NCI-H146 (cell line): ENCODE data around the gene KRT80.

ENCODE experiments used
- DNase-seq: peaks from one replicate; lab custom pipeline; 2025; lab: John Stamatoyannopoulos, UW

KRT80 gene

DNA sequence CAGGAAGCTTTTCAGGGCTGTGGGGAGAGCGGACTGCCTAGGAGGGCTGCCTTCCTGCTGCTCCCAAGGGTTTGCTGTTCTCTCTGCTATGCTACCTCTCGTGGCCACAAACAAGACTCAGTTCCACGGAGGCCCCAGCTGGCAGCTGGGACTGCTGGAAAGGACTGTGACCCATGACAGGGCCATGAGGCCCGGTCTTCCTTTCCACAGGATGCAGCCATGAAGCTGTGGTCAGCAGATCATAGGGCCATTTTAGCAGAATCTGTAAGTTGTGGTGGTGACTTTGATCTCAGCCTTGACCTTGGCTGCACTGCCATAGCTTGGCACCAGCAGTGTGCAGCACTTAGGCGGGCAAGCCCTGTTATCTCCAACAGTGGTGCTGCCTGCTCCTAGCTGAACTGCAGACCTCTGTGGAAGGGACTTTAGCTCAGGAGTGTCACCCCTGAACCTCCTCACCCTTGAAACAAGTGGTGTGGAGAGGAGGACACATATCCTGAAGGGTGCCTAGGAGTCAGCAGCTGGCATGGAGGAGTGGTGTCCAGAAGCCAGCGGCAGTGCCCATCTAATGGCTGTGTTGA, 12.3 kb downstream of the KRT80 start:
- DNase-seq = no peak

DNA sequence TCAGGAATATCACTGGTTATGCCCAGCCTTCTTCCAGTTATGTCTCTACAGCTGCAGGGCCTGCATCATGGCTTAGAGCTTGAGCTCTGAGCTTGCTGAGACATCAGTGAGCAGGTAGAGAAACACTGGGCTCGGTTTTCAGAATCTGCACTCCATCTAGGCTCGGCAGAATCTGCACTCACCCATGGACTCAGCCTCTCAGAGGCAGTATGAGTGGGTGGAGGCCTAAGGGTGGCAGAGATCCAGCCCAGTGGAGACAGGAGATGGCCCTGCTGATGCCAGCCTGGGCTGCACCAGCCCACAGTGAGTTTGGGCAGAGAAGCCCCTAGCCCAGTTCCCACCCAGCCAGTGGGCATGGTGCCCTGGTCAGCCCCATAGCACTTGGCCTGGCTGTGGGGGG, 12.8 kb downstream of the KRT80 start:
- DNase-seq = no peak

DNA sequence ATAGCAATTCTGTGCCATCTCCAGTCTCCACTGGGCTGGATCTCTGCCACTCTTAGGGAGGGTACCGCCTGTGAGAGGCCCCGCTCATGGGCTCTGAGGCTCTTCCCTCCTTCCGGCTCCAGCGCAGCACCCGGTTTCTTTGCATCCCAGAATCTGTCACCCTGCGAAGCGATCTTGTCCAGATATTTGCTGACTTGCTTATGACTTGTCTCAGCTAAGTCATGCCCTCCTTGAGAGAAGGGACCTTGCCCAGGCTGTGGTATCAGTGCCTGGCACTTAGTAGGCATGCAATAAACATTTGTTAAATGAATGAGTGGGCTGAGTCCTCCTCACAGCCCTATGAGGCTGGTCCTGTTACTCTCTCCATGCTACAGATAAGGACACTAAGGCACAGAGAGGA, 13.4 kb downstream of the KRT80 start:
- no peak for DNase-seq

DNA sequence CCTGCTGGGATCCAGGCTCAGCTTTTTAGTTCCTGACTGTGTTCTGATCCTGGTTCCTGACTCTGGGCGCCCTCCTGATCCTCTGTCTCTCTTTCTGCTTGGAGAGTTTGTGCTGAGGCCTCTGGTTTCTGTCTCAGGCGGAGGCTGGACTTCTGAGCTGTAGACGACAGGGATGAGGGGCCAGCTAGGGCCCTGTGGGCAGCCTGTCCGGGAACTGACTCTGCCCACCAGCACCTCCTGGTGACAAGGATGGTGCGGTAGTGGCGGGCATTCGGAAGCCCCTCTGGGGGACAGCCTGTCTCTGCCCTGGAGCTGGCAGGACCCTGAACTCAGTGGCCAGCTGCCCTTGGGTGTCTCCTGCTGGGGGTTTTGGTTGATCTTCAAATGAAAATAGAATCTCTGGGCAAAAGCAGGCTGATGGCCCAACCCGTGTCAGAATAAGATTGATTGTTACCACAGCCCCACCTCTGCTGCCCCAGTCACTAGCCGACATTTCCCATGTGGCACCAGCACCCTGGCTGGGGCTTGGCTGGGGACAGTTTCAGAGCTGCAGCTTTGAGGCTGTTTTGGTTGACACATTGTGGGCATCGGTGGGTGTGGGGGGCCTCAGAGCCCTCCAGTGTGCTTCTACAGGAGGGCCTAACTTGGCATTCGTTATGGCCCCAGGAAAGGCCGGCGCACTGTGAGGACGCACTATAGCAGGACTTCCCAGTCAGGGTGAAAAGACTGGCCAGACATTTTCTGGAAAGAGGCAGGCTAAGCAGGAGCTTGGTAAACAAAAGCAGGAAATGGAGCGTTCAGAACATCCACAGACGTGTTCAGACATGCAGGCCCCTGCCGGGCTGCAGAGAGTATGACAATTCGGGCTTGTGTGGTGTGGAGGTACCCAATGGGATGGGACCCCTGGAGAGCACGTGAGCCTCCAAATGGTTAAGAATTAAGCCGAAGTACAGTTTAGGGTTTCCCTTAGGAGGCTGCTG, 16.2 kb downstream of the KRT80 start:
- DNase-seq = peak; percentile 91

DNA sequence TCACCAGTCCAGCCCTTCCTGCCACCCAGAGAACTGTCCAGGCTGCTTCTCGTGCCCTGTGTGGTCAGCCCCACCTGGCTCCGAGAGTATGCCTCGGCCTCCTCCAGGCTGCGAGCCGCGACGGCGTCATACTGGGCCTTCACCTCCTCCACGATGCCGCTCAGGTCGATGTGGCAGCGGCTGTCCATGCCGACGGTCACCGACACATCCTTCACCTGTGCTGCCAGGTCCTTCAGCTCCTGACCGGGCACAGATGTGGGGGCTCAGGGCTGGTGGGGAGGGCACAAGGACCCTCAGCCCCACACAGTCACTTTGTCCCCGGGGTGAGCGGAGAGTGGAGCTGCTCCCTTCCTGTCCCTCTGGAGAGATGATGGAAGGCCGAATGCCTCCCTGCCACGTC, 18.3 kb downstream of the KRT80 start:
- DNase-seq = no peak

DNA sequence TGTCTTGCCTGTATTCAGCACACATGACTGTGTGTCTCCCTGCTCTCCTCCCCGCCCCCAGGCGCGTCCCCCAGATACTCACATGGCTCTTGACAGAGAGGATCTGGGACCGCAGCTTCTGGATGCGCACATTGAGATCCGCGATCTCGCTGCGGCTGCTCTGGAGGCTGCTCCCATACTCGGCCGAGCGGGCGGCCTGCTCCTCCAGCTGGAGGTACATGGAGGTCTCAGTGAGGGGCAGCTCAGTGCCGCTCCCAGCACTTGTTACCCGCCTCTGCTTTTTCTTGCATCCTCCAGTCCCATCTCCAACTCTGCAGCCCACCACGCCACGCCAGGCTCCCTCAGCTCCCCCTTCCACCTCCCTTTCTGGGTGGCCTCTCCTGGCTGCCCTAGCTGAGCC, 18.9 kb downstream of the KRT80 start:
- no peak for DNase-seq

- peak; percentile 79 for DNase-seq
Observed at GRCh38 chr12:52171950-52172512, 19.8 kb downstream of the KRT80 start.

- DNase-seq = no peak
Observed at GRCh38 chr12:52170827-52171226, 21.0 kb downstream of the KRT80 start.

DNA sequence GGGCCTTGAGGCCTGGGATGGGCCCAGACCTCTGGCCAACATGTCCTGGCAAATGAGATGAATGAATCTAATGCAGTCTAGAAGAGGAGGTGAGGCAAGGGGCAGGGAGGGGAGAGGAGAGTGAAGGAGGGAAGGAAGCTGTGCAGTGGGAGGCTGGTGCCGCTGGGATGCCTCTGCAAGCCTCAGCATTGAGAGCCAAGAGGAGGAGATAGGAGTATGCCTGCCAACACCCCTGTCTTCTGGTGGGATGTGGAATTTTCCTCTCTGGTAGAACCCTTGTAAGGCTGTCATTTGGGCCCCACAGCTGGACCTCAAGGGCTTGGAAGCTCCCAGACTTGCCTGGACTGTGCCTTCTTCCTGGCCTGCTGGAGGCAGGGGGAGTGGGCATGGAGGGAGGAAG, 21.9 kb downstream of the KRT80 start:
- no peak for DNase-seq

DNA sequence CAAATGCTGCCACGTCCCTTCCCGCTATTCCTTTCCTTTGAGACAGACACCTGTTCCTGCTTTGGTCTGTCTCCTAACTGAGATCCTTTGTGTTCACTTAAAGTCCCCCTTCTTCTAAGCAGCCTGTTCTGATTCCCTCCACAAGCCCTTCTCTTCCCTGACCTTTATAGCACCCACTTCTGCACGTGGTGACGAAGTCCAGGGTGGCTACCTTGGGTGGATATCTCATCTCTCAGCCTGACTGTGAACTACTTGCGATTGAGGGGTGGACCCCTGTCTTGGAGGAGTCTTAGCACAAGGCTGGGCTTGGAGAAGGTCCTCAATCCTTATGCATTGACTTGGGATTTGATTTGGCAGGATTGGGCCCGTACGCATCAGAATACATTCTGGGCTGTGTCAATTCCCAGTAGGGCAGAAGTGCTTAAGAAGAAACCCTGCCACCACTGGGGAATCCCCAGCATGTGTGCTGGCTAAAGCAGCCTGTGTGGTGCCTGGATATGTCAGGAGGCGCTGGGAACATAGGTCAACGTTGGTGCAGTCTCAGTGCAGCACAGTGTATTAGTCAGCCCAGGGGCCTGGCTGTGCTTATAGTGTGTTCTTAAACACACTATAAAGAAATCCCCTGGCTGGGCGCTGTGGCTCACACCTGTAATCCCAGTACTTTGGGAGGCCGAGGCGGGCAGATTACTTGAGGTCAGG, 23.6 kb downstream of the KRT80 start:
- no peak for DNase-seq

DNA sequence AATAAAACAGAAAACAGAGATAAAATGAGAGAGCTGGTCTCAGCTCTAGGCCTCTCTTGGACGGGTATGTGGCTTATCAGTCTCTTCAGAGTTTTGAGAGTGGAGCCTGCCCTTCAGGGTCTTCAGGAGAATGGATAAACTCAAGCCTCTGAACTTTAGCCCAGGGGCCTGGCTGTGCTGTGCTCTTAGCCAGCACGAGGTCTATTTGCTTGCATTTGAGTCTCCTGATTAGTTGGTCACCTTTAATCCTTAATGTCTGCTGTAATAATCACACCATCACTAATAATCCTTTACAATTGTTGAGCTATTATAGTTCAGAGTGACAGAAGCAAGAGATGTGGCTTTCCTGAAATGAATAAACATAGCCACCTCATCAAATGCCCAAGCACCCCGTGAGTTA, 24.3 kb downstream of the KRT80 start:
- no peak for DNase-seq

- no peak for DNase-seq
Observed at GRCh38 chr12:52166672-52167071, 25.1 kb downstream of the KRT80 start.

DNA sequence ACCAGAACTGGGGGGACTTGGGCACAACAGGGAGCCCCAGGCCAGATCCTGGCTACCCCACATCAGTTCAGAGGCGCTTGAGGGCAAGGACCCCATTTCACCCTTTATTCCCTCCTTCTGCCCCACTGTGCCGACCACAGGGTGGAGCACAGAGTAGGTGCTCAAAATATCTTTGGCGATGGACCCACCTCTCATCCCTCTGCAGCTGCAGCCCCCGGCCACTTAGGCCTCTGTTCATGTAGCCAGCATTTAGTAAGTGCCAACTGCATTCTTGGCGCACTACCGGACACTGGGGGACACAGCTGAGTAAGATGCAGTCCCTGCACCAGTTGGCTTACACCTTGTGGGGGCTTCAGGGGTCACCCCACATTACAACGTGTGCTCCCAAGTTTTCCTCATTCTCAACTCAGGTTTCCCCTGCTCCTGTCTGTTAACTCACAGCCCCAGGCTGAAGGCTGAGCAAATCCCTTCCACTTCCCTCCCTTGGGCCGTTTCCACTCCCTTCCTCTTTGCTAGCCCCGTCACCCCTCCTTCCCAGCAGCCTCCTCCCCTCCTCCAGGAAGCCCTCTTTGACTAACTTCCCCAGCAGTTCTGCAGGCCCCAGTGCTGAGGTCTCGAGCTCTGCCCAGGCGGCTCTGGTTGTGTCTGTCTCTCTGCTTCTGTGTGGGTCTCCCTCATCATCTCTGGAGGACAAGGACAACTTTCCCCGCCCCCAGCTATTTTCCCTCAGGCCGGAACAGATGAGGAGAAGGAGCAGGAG, 26.5 kb downstream of the KRT80 start:
- no peak for DNase-seq

- DNase-seq = no peak
Observed at GRCh38 chr12:52164624-52165023, 27.2 kb downstream of the KRT80 start.

GRCh38 chr12:52162981-52163380, 28.8 kb downstream of the KRT80 start:
- no peak for DNase-seq

DNA sequence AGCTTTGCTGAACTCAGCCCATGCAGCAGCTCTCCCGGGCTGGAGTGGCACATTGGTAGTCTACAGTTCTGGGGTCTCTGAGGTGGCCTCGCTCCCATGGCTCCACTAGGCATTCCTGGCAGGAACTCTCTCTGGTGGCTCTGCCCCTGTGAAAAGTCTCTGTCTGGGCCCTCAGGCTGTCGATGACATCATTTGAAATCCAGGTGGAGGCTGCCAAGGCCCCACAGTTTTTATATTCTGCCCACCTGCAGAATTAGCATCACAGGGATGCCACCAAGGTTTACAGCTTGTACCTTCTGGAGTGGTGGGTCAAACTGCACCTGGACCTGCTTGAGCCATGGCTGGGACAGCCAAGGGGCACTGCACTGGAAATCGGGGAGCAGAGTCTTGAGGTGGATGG, 31.6 kb downstream of the KRT80 start:
- no peak for DNase-seq

DNA sequence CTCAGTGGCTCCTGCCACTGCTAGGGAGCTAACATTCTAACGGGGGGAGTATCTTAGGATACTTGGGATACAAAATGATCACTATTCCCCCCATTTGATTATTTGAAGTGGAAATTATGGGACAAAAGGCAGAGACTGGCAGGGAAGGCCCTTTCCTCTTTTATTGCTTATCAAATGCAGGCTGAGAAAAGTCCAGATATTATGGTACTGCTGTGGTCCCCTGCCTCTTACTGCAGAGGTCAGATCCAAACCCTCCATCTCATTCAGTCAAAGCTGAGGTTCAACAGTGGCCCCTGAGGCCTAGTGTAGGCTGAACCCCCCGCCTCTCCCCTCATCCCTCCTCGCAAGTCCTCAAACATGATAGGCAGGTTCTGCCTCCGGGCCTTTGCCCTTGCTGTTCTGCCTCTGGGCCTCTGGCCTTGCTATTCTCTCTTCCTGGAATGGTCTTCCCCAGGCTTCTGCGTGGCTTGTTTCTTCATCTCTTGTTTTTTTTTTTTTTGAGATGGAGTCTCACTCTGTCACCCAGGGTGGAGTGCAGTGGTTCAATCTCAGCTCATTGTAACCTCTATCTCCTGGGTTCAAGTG, 34.2 kb downstream of the KRT80 start:
- DNase-seq = no peak

DNA sequence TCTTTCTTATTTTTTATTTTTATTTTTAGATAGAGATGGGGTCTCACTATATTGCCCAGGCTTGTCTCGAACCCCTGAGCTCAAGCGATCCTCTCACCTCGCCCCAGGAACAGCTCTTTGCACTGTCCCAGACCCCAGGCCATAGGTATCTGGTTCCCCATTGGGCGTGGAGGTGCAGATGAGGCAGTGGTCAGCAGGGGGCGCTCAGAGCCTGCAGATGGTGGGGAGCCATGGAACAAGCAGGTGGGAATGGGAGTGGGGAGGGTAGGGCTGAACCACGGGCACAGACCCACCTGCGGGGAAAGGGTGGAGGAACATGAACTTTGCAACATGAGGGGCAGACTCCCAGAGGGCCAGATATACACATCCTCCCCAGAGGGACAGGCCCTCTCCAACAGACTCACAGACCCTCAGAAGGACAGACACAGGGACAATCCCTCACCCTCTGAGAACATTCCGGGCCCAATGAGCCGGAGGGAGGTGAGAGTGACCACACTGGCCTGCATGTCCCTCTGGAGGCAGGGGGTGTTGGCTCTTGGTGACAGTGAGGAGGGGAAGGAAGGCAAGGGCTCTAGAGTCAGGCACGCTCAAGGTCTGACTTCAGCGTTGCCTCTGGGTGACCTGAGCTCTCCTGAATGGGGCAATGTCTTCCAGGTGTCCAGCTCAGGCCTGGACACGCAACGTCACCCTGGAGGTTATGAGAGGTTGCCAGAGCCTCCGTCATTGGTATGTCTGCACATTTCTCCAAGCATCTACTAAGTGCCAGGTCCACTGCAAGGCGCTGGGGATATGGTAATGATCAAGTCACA, 34.9 kb downstream of the KRT80 start:
- peak; percentile 79 for DNase-seq

GRCh38 chr12:52156311-52156710, 35.5 kb downstream of the KRT80 start:
- DNase-seq = no peak

DNA sequence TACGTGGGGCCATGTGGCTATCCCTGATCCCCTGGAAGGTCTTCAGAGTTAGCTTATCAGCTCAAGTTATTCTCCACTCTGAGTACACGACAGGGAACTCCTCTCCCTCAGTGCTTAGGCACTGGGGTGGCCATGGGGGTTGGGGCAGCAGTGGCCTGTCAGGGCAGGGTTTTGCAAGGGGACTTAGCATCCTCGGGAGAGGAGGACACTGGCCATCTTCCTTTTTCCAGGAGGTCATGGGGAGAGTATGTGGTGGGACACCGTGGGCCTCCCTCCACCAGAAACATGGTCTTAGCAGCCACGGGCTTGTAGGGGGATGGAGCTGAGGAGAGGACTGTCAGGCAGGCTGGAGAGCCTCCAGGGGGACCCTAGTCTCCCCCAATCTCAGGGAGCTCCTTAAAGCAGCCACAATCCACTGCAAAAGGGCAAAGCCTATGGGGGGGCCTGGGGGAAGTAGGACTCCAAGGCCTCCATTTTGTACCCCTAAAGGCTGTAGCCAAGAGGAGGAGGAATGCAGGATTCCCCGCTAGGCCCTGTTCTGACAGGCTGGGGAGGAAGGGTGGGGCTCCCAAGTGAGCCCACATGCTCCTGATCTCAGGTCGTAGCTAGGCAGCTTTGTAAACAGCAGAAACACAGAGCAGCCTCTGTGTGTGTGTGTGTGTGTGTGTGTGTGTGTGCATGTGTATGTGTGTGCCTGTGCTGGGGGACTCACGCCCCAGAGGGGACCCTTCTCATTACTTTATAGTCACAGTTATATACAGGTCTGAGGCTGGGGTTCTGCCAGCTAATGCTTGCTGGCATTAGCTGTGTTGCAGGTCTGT, 36.6 kb downstream of the KRT80 start:
- DNase-seq = peak; percentile 28
